Medulla oblongata (tissue), 1 donor: ENCODE results near the gene ITPKB.

Source experiments
- DNase-seq: peaks from one replicate; pipeline ENCODE4 v3.0.0-alpha.2; 2015; ENCODE audit errors: extremely low spot score

Gene ITPKB

DNA sequence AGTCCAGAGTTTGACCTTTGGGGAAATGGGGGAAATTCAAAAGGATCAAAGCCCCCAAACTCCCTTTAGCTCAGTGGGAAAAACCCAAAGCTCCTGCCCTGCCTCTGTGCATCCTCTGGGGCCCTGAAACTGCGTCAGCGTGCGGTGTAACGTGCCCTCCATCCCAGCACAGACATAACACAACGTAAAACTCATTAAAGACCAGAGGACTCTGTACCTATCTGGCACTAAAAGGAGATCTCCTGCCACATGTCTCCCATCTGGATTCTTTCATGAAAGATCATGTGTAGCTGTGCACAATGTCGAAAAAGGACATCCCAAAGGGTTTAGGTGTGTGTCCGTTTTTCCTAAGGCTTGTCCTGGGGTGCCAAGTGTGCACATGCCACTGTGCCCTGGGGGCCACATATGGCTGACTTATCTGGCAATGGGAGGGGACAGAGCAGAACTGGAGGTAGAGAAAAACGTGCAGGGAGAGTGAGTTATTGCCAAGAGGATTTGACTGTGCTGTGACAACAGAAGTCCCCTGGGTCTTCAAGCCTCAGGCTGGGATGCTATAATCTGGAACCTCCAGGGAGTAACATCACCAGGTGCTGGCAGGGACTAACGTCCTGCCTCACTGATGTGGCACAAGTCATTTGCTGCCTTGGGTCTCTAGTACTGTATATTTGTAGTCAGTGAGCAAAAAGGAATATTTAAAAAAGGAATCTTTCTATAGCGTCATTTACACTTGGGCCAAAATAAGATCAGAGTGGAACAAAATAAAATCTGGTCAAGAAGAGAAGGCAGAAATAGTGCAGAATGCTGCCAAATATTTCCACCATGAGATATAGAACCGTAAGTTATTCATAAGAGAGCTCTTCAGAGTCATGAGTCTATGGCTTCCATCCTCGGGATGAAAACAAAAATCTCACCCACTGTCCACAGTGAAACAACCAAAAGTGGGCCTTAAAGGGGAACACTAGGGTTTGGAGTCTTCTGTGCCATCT is 52.3 kb downstream of the ITPKB start:
- no peak for DNase-seq

GRCh38 chr1:226685196-226685820 is 53.8 kb downstream of the ITPKB start:
- no peak for DNase-seq

DNA sequence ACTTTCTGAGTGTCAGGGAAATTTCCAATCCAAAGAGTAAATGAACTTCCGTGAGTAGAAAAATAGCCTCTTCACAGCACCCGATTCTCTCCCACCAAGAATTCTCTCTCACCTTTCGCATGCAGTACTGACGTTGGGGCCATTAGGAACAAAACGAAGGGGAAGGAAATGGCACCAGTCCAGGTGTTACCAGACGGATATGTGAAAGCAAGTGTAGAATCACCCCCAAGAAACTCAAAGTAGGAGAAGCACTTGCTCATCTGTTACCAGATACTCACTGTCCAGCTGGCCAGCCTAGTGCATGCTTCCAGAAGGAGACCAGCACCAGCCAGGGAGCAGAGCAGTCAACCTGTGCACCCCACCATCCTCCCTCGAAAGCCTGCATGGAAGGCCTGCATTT is 55.1 kb downstream of the ITPKB start:
- no peak for DNase-seq

- no peak for DNase-seq
These were observed 55.9 kb downstream of the ITPKB start for GRCh38 chr1:226682871-226683814.

DNA sequence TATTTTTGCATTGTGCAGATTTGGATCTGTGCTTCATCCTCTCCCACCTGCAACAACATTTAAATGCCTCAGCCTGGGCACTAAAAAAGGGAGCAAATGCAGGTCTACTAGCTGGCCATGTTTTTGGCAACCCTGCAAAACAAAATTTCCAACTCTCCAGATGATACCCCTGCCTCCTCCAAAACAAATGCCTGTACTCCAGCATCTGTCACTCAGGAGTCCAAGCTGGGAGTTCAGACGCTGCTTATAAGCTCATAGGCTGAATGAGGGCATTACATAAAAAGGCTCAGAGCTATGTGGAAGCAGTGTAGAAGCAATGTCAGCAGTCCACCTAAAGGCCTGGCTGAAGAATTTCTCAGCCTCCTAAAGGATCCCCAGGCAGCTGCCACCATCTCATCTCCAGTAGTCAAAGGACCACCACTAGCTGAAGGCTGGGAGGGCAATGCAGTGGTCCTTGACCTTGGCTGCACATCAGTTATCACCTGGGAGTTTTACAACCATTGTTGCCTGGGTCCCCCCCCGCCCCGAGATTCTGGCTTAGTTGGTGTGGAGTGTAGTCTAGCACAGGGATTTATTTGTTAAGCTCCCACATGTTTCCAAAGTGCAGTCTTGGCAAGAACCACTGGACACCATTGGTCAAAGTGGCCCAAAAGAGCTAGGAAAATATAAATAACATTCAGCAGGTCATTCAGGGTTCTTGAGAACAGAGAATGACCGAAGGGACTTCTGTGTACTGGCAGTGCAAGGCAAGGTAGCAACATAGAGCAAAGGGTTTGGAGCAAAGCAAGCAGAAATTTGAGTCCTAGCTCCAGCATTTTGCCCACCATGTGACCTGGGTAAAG is 57.2 kb downstream of the ITPKB start:
- DNase-seq, result no peak

GRCh38 chr1:226680653-226681052 is 58.4 kb downstream of the ITPKB start:
- DNase-seq, result no peak

GRCh38 chr1:226679853-226680516 is 59.1 kb downstream of the ITPKB start:
- peak; percentile 93 for DNase-seq

- DNase-seq, result no peak
These were observed 59.8 kb downstream of the ITPKB start for GRCh38 chr1:226679262-226679661.

- no peak for DNase-seq
These were observed 60.4 kb downstream of the ITPKB start for GRCh38 chr1:226678701-226679100.

GRCh38 chr1:226678251-226678650 is 60.8 kb downstream of the ITPKB start:
- DNase-seq, result no peak

DNA sequence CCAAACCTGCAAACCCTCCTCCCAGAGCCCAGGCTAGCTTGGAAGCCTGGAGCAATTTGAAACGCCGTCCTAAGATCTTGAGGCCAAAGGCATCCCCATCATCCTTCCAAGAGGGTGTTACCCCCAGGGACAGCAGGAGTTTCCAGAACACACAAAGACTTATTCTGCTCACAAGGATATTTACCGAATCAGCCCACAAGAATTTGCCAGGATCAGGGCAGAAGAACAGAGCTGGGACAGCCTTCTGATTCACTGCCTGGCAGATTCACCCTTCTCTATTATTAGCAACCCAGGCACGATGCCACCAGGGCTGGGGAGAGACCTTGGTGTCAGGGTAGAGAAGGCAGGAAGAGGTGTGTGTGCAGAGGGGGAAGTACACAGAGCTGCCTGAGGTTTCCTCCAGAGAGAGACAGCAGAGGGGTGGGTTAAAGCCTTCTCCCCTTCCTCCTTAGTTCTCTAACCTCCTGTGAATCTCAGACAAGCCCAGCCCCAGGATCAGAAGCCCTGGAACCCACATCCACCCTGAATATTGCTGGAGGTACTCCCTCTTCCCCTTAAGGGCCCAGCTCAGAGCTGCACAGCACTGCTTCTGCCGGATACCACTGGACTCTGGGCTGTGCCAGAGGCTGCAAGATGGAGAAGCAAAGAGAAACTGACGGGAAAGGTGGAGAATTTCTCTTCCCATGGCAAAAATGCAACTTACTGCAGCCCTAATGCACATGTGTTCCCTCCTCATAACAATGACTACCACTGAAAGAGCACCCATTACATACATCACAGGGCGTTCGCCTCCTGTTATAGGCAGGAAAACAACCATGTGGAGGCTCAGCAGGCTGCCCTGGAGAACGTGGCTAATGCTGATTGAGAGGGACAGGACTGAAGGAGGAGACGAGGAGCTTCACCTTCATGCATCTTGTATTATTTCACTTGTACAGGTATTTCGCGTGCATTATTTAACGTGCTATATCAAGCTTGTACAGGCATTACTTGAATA is 61.8 kb downstream of the ITPKB start:
- DNase-seq, result peak; percentile 97

- no peak for DNase-seq
These were observed 62.7 kb downstream of the ITPKB start for GRCh38 chr1:226676381-226676780.

DNA sequence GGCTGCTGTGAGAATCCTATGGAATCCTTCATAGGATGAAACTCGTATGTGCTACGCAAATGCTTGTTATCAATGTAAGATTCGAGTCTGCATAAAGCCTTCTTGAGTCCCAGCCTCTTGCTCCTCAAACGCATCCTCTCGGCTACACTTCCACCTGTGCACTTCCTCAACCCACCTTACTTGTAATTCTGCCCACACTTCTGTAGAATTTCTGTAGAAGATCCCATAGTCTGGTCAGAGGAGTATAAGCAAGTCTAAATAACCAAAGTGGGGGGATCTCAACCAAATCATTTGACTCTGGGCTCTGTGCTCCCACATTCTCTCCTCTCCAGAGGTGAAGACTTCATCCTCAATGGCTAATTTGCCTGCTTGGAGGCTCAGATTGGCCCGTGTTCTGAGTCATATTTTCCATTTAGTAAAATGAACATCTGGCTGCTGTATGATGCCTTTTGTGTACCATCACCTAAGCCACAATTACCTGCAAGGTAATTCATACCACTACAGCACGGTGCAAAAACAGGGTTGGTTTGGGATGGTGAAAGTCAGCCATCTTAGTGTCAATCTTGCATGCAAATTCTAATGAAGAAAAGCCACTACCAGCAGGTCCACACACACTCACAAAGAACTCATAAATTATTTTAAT is 63.2 kb downstream of the ITPKB start:
- no peak for DNase-seq

DNA sequence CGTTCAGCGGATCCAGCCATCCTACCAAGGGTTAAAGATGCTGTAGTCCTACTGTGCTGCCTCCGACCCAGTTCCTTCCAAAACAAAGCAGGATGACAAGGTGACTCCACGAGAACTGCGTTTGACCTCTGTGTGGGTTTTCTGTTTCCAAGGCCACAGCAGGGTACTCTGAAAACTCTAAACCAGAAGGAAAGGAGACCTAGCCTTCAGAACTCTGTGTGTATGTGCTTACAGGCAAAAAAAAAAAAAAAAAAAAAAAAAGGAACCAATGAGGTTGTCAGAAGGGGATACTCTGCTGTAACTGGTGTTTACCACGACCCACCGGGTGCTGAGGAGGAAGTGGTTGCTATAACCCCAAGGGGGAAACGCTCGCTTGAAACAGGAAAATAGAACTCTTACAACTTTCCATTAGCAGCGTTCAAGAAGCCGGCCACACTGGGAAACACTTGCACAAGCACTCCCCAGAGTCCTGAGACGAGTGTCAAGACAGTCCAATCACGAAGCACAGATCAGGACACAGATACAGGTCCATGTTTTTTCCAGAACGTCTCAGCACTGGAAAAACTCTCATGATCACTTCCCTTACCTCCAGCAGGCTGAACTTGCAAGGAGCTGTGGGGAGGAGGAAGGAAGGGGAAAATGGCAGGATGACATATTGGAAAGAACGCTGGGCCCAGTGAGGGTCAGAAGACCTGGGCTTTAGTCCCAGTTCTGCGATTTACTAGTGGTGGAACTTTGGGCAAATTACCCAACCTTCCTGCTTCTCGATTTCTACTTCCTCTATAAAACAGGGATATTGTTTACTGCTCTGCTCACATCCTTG is 64.0 kb downstream of the ITPKB start:
- peak; percentile 87 for DNase-seq

GRCh38 chr1:226672339-226672762 is 66.7 kb downstream of the ITPKB start:
- no peak for DNase-seq

- DNase-seq, result no peak
These were observed 67.8 kb downstream of the ITPKB start for GRCh38 chr1:226671277-226671676.

GRCh38 chr1:226670073-226670472 is 69.0 kb downstream of the ITPKB start:
- no peak for DNase-seq

DNA sequence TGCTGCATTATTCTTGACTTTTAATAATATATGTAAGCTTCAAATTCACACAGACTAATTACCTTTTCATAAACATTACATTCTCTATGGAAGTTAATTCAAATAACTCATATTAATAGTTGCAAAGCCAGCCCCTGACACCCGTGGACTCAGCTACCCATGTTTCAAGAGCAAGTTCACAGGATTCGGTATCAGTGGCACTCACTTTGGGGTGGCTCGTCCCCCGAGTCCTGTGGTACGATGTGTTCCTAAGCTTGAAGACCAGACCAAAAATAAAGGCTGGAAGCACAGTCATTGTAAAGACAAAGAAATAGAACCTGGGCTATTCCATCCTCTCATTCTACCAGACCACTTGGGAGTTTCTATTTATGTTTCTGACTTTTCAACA is 70.9 kb downstream of the ITPKB start:
- DNase-seq, result no peak
